ENCODE data around the gene WDR54. TPM values are rescaled to one million over a fixed set of nuclear protein-coding genes. Genes with fewer than 3 reads are reported as not detected.
"Not testable (repeated sequence)": the region's sequence is repeated elsewhere in the genome, so short reads cannot be mapped to it uniquely, and the experiment has no call there.

WDR54 gene
- total and polyA plus RNA-seq, 11 donors, result 1.4 to 6.5 (median 3.0) TPM

DNA sequence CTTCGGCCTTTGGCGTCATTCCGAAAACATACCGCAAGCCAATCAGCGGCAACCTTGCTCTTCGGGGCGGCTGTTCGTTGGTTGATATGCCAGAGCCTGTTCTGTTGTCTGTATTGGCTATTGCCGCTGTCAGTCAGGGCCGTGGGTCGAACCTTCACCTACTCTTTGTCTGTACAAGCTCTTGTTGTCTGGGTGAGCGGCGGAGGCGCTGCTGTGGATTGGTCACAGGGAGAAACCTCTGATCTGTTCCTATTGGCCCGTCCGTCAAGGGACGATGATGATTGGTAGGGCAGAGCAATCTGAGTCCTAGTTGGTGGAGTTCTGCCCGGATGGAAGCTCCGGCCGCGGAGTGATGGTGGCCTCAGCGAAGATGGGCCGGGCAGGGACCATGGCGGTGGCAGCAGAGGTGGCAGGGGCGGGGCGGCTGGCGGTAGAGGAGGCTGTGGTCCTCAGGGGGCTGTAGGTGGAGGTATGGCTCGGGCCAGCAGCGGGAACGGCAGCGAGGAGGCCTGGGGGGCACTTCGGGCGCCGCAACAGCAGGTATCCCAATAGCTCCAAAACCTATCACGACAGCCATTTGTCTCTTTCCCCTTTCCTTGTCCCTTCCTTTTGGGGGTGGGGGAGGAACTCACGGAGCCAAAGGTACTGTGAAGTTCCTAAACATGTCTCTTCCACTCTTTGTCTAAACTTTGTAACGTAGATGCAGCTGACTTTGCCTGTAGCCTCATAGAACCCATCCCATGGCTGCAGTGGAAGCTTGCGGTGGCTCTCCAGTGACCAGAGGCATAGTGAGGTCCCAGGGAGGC, 36.8 kb downstream of the WDR54 start, which contains the start of gene WBP1:
TSS of gene WBP1 (plus strand) at position 307 of the 806 bp plus-strand sequence. CDS start at position 472, 165 bp downstream.
- H3K27me3 ChIP-seq, result no peaks in the 10 kb centered on the region
- WGBS, 4 donors, result 0 to 2% (median 1%) methylated on average over 32 to 38 of the region's 38 CpGs
- intact Hi-C loops (cut with DNase I), result loop anchor here in 1 of 10 donors (5.0 kb wide), 1 partner anchor 41 kb away; no protein-coding TSS in a partner anchor
- peaks cover 5 to 40% (median 32%) of the 10 kb centered on the region in 12 donors for H3K4me1 ChIP-seq
- H3K36me3 ChIP-seq, result peaks cover 0 to 27% (median 22%) of the 10 kb centered on the region in 9 donors
- peak in 1 of 2 donors; percentile 61 for TF ChIP-seq POLR2A (IDR thresholded peaks at IDR 0.05)
- TF ChIP-seq, protein P1, sequence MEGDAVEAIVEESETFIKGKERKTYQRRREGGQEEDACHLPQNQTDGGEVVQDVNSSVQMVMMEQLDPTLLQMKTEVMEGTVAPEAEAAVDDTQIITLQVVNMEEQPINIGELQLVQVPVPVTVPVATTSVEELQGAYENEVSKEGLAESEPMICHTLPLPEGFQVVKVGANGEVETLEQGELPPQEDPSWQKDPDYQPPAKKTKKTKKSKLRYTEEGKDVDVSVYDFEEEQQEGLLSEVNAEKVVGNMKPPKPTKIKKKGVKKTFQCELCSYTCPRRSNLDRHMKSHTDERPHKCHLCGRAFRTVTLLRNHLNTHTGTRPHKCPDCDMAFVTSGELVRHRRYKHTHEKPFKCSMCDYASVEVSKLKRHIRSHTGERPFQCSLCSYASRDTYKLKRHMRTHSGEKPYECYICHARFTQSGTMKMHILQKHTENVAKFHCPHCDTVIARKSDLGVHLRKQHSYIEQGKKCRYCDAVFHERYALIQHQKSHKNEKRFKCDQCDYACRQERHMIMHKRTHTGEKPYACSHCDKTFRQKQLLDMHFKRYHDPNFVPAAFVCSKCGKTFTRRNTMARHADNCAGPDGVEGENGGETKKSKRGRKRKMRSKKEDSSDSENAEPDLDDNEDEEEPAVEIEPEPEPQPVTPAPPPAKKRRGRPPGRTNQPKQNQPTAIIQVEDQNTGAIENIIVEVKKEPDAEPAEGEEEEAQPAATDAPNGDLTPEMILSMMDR (IDR thresholded peaks at IDR 0.05), result no peak
- H3K27ac ChIP-seq, result peak within 1 kb of the TSS; percentile 84 to 98 (median 95)
- peak within 1 kb of the TSS; percentile 52 to 83 (median 70) for H3K4me3 ChIP-seq
- ATAC-seq, result peak; percentile 93 to 96 (median 95)
- peak; percentile 99 to 100 (median 100) for DNase-seq
- H3K9me3 ChIP-seq, result no peaks in the 10 kb centered on the region

DNA sequence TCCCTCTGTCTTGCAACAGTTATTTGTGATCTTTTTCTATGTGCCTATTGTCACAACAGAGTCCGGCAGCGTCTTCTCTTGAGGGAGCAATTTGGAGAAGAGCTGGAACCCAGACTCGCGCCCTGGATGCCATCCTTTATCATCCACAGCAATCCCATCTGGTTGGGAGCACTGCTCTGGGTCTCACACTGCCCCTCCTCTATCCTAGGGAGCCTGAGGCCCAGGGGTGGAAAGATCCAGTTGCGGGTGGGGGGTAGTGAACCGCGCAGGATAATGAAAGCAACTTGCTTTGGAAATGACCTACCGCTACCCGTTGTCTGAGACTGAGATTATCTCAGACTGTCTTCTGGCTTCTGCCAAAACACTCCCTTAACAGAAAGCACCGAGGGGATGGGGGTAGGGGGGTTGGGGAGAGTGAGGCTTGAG, 37.4 kb downstream of the WDR54 start:
- H3K27me3 ChIP-seq, result no peaks in the 10 kb centered on the region
- ATAC-seq (no peak), DNase-seq (no peak)
- peak overlapping the region in 10 of 12 donors; percentile 66 to 97 (median 78) for H3K27ac ChIP-seq
- intact Hi-C loops (cut with DNase I), result loop anchor here in 1 of 10 donors (5.0 kb wide), 1 partner anchor 42 kb away; no protein-coding TSS in a partner anchor
- H3K36me3 ChIP-seq, result peaks cover 0 to 27% (median 22%) of the 10 kb centered on the region in 9 donors
- peaks cover 5 to 42% (median 33%) of the 10 kb centered on the region in 12 donors for H3K4me1 ChIP-seq
- 2 to 5% (median 3%) methylated on average over 10 of the region's 10 CpGs for WGBS, 4 donors
- TF ChIP-seq, protein P1 (IDR thresholded peaks at IDR 0.05), result no peak
- no peak for TF ChIP-seq POLR2A (IDR thresholded peaks at IDR 0.05)
- H3K9me3 ChIP-seq, result no peaks in the 10 kb centered on the region
- H3K4me3 ChIP-seq, result peak overlapping the region; percentile 52 to 83 (median 70)

DNA sequence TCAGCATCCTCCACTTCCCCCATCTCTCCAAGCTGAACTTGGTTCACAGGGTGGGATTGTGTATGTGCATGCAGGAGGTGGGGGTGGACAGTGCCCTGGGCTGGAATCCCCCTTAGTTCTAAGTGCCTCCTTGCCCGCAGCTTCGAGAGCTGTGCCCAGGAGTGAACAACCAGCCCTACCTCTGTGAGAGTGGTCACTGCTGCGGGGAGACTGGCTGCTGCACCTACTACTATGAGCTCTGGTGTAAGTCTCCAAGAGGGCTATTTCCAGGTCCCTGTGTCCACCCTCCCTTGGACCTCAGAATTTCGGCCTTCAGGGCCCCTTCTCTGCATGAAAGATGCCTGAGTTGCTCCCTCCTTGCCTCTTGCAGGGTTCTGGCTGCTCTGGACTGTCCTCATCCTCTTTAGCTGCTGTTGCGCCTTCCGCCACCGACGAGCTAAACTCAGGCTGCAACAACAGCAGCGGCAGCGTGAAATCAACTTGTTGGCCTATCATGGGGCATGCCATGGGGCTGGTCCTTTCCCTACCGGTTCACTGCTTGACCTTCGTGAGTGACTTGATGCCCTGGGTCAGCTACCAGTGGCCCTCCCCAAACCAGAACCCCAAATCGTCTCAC, 38.1 kb downstream of the WDR54 start:
- ATAC-seq, H3K27ac ChIP-seq, DNase-seq, H3K9me3 ChIP-seq, H3K27me3 ChIP-seq: not testable (repeated sequence)
- peaks cover 0 to 27% (median 22%) of the 10 kb centered on the region in 9 donors for H3K36me3 ChIP-seq
- peak overlapping the region in 5 of 12 donors; percentile 73 to 83 (median 80) for H3K4me3 ChIP-seq
- intact Hi-C loops (cut with DNase I), result loop anchor here in 1 of 10 donors (5.0 kb wide), 1 partner anchor 42 kb away; no protein-coding TSS in a partner anchor
- WGBS, 4 donors, result 79 to 86% (median 85%) methylated on average over 13 of the region's 13 CpGs
- H3K4me1 ChIP-seq, result peaks cover 11 to 44% (median 37%) of the 10 kb centered on the region in 12 donors

DNA sequence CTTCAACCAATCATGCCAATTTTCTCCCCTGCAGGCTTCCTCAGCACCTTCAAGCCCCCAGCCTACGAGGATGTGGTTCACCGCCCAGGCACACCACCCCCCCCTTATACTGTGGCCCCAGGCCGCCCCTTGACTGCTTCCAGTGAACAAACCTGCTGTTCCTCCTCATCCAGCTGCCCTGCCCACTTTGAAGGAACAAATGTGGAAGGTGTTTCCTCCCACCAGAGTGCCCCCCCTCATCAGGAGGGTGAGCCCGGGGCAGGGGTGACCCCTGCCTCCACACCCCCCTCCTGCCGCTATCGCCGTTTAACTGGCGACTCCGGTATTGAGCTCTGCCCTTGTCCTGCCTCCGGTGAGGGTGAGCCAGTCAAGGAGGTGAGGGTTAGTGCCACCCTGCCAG, 38.7 kb downstream of the WDR54 start:
- intact Hi-C loops (cut with DNase I), result not testable (repeated sequence)
- 88 to 91% (median 89%) methylated on average over 10 of the region's 10 CpGs for WGBS, 4 donors

More for the DNA sequence above, 38.7 kb downstream of the WDR54 start:
- not testable (repeated sequence) for H3K27me3 ChIP-seq, H3K9me3 ChIP-seq, H3K27ac ChIP-seq, ATAC-seq, DNase-seq, H3K4me3 ChIP-seq
- Histone ChIP-seq H3K4me1 (peaks cover 11 to 46% (median 37%) of the 10 kb centered on the region in 12 donors), H3K36me3 (peaks cover 0 to 27% (median 22%) of the 10 kb centered on the region in 9 donors)

Measured in heart left ventricle (tissue), 16 donors.